HepG2 (cell line): ENCODE measurements around the gene CPLANE2. TPM values are rescaled to one million over a fixed set of nuclear protein-coding genes. Genes with fewer than 3 reads are reported as not detected.

Experiments
- ATAC-seq: fragments of 200-7000 bp; cut with Tn5 transposase; 3 replicates; pipeline ENCODE4 v1.9.1; 2020; ENCODE audit warnings: mild to moderate bottlenecking, moderate library complexity
- BruUV-seq: library from RNA; stranded (reverse); fragments of 400-500 nt; replicated peaks from 2 replicates; lab custom pipeline; 2021; lab: Mats Ljungman, UMichigan
- CTCF ChIA-PET: fragments of 300-600 bp; formaldehyde crosslinking; extraction: SDS; loops from one replicate; lab custom pipeline; 2021; ENCODE audit warnings: low total read pairs, inconsistent platforms, low intra/inter-chr PET ratio; lab: Yijun Ruan, JAX
- POLR2A ChIA-PET: fragments of 350-600 bp; sonication (Branson Sonifier 250); formaldehyde crosslinking; loops from one replicate; lab custom pipeline; 2020; ENCODE audit warnings: antibody characterized with exemption, inconsistent platforms; lab: Yijun Ruan, JAX
- DNase-seq: peaks from one replicate; pipeline ENCODE4 v3.0.0-alpha.2; 2015; ENCODE audit warnings: low spot score
- FAIRE-seq: peaks from 3 replicates; lab custom pipeline; 2011; peaks lifted over from hg19 to GRCh38; lab: Jason Lieb, UNC
- H2AFZ ChIP-seq: one replicate; pipeline ENCODE4 v1.6.1; 2011; ENCODE audit warnings: low read length, inconsistent platforms
- H3K27ac ChIP-seq: fragments of 300-600 bp; 3 replicates; pipeline ENCODE4 v1.8.0; 2011; ENCODE audit warnings: mixed run types, mild to moderate bottlenecking, mixed read lengths, low read length, inconsistent platforms; ENCODE audit not compliant: insufficient read depth; ENCODE audit errors: extremely low read length
- H3K27me3 ChIP-seq, 2 experiments: fragments of 200-600 bp in 1 of 2; 2 replicates in 1 of 2; 3 replicates in 1 of 2; pipeline versions ENCODE4 v1.6.0 to v1.8.0; 2011; ENCODE audit warnings: low read length in 2 of 2, mild to moderate bottlenecking in 2 of 2, moderate library complexity in 2 of 2, inconsistent platforms in 1 of 2; ENCODE audit not compliant: insufficient read depth in 2 of 2, control insufficient read depth in 1 of 2
- H3K36me3 ChIP-seq, 2 experiments: fragments of 200-600 bp in 1 of 2; replicated peaks in 1 of 2; 2 replicates in 1 of 2; 3 replicates in 1 of 2; pipeline versions ENCODE4 v1.5.1 to v1.8.0; 2011; ENCODE audit warnings: low read length in 2 of 2, inconsistent platforms in 1 of 2; ENCODE audit not compliant: insufficient read depth in 2 of 2, control insufficient read depth in 1 of 2
- H3K4me1 ChIP-seq: 2 replicates; pipeline ENCODE4 v1.5.1; 2012; ENCODE audit warnings: low read length, inconsistent platforms; ENCODE audit not compliant: insufficient read depth
- H3K4me2 ChIP-seq: 2 replicates; pipeline ENCODE4 v1.6.0; 2011; ENCODE audit warnings: low read depth, low read length, inconsistent platforms
- H3K4me3 ChIP-seq, 3 experiments: fragments of 200-600 bp in 1 of 3; sonication (generic), shearing (Covaris generic) in 1 of 3; replicated peaks in 1 of 3; 2 replicates each; pipeline ENCODE4 v1.5.1; 2011 to 2016; ENCODE audit warnings: low read length in 3 of 3, inconsistent platforms in 2 of 3, low read depth in 2 of 3, mild to moderate bottlenecking in 2 of 3, control low read depth in 1 of 3, mixed read lengths in 1 of 3; ENCODE audit not compliant: insufficient read depth in 1 of 3
- H3K79me2 ChIP-seq: one replicate; pipeline ENCODE4 v1.6.1; 2011; ENCODE audit warnings: low read length, inconsistent platforms; ENCODE audit not compliant: insufficient read depth
- H3K9ac ChIP-seq: 2 replicates; pipeline ENCODE4 v1.6.0; 2011; ENCODE audit warnings: mild to moderate bottlenecking, low read depth, low read length, inconsistent platforms; ENCODE audit not compliant: insufficient read depth
- H3K9me3 ChIP-seq: 2 replicates; pipeline ENCODE4 v1.5.1; 2012; ENCODE audit warnings: mild to moderate bottlenecking, low read length
- H4K20me1 ChIP-seq: 2 replicates; pipeline ENCODE4 v1.6.0; 2011; ENCODE audit warnings: inconsistent platforms, mild to moderate bottlenecking, low read length, moderate library complexity; ENCODE audit not compliant: insufficient read depth
- CENPT ChIP-seq: sonication (generic); formaldehyde crosslinking; IDR thresholded peaks from 2 replicates; pipeline ENCODE4 v1.8.0; 2022; ENCODE audit warnings: low read depth, mild to moderate bottlenecking, moderate library complexity, missing genetic modification reagents
- HDAC1 ChIP-seq: sonication (generic); formaldehyde crosslinking; IDR thresholded peaks from 2 replicates; pipeline ENCODE4 v1.5.1; 2020; ENCODE audit warnings: mild to moderate bottlenecking, missing genetic modification reagents
- KIAA2018 ChIP-seq: sonication (generic); formaldehyde crosslinking; IDR thresholded peaks from 2 replicates; pipeline ENCODE4 v1.5.0; 2020; ENCODE audit warnings: mild to moderate bottlenecking, missing genetic modification reagents, borderline replicate concordance
- KLF15 ChIP-seq: sonication (generic); formaldehyde crosslinking; IDR thresholded peaks from 2 replicates; pipeline ENCODE4 v1.8.1; 2023; ENCODE audit warnings: borderline replicate concordance, mild to moderate bottlenecking, inconsistent platforms, missing genetic modification reagents, mixed read lengths
- SALL2 ChIP-seq: sonication (generic); formaldehyde crosslinking; IDR thresholded peaks from 2 replicates; pipeline ENCODE4 v1.8.1; 2023; ENCODE audit warnings: mild to moderate bottlenecking, missing genetic modification reagents, inconsistent platforms
- STAT6 ChIP-seq: sonication (generic); formaldehyde crosslinking; IDR thresholded peaks from 2 replicates; pipeline ENCODE4 v1.4.0; 2020; ENCODE audit warnings: missing genetic modification reagents, mild to moderate bottlenecking, borderline replicate concordance
- TBP ChIP-seq: sonication (generic); formaldehyde crosslinking; IDR thresholded peaks from 2 replicates; pipeline ENCODE4 v1.5.0; 2020; ENCODE audit warnings: missing genetic modification reagents
- ZFP1 ChIP-seq: IDR thresholded peaks from 2 replicates; pipeline ENCODE4 v1.6.1; 2016
- ZNF121 ChIP-seq: sonication (generic); formaldehyde crosslinking; IDR thresholded peaks from 2 replicates; pipeline ENCODE4 v1.5.0; 2020; ENCODE audit warnings: mild to moderate bottlenecking, missing genetic modification reagents
- ZNF558 ChIP-seq: sonication (generic); formaldehyde crosslinking; IDR thresholded peaks from 2 replicates; pipeline ENCODE4 v1.9.0; 2022; ENCODE audit warnings: mild to moderate bottlenecking, missing genetic modification reagents, borderline replicate concordance
- WGBS: methylation state at CpG from one replicate; pipeline ENCODE4 v1.1.6; 2017; ENCODE audit warnings: low lambda C conversion rate; 5-methylcytosine and 5-hydroxymethylcytosine counted together
- in situ Hi-C: cut with HindIII; loops from 2 replicates; pipeline ENCODE4 v1.10.0; 2017; ENCODE audit warnings: low pct_unique_long_range_greater_than_20kb; ENCODE audit not compliant: extremely low pct_ligation_motif_present
- intact Hi-C: fragments of 100-400 bp; cut with micrococcal nuclease; formaldehyde crosslinking; loops from one replicate; pipeline ENCODE4 v1.10.0; 2022; ENCODE audit not compliant: unreplicated experiment
- polyA plus RNA-seq, 8 experiments: library from polyadenylated mRNA; depleted of rRNA in 3 of 8; stranded (reverse) in 7 of 8; unstranded in 1 of 8; fragments of >200 nt; fragmentation: Illumina TruSeq in 4 of 8; extraction: Trizol in 4 of 8; gene quantifications; 2 replicates each; pipeline versions ENCODE4 v1.2.1 to v1.2.3, GENCODE V29; 2011 to 2016; ENCODE audit warnings: low read depth in 4 of 8, missing spikeins in 1 of 8, mixed read lengths in 1 of 8; ENCODE audit not compliant: insufficient read depth in 1 of 8
- total RNA-seq, 5 experiments: library from RNA; depleted of rRNA; stranded (reverse); fragments of >200 nt; fragmentation: Illumina TruSeq; extraction: Trizol; gene quantifications; 2 replicates each; pipeline ENCODE4 v1.2.3, GENCODE V29; 2016; ENCODE audit warnings: low read depth in 1 of 5

CPLANE2 gene
- total and polyA plus RNA-seq, 2 of the 13 experiments (the other 11 are each of a cell fraction or from before 2014, with no cell fraction given) = 0.29 to 1.6 TPM

- TF ChIP-seq KIAA2018 (CRISPR knock-in tag) (no peak), CENPT (CRISPR knock-in tag) (no peak), ZNF558 (CRISPR knock-in tag) (no peak), ZFP1 (CRISPR knock-in tag) (no peak), KLF15 (CRISPR knock-in tag) (no peak)
Measured at GRCh38 chr1:16281765-16282164, 44.8 kb upstream of the CPLANE2 start (continued).

GRCh38 chr1:16279186-16279585 is 42.2 kb upstream of the CPLANE2 start:
- no peak for TF ChIP-seq STAT6
- TF ChIP-seq SALL2 (CRISPR knock-in tag) = no peak
- 0 out of 2 replicates have a peak, but pooled peaks have one; percentile 25 for TF ChIP-seq ZNF121 (CRISPR knock-in tag)
- TF ChIP-seq HDAC1 (CRISPR knock-in tag) = no peak
- TF ChIP-seq TBP (CRISPR knock-in tag) = no peak
- no peak overlapping the region for H3K27ac ChIP-seq
- H3K4me2 ChIP-seq = no peak overlapping the region
- ATAC-seq (no peak), FAIRE-seq (no peak), DNase-seq (no peak)
- WGBS = 89% methylated on average over 2 of the region's 2 CpGs
- H2AFZ ChIP-seq = no peak overlapping the region
- in situ Hi-C loops (no loop called here), intact Hi-C loops (no loop called here)
- H3K4me3 ChIP-seq = no peak overlapping the region
- H3K9me3 ChIP-seq = no peaks in the 10 kb centered on the region
- no peaks in the 10 kb centered on the region for H3K4me1 ChIP-seq
- H3K79me2 ChIP-seq = no peaks in the 10 kb centered on the region
- no peaks in the 10 kb centered on the region for H3K27me3 ChIP-seq
- H3K9ac ChIP-seq = no peak overlapping the region
- BruUV-seq = no TSS peak
- ChIA-PET CTCF (no interaction called here), POLR2A (no interaction called here)
- H4K20me1 ChIP-seq = no peaks in the 10 kb centered on the region
- H3K36me3 ChIP-seq = peaks cover 1 to 6% of the 10 kb centered on the region in 2 experiments; a peak in 3 of 5 replicates
